WTC11 (cell line): ENCODE results near the gene RDH16.

Experiments
- ATF2 ChIP-seq: sonication (generic); formaldehyde crosslinking; IDR thresholded peaks from 2 replicates; pipeline ENCODE4 v1.8.1; 2022; ENCODE audit warnings: low read depth, missing genetic modification reagents, borderline replicate concordance
- ATF3 ChIP-seq: sonication (generic); formaldehyde crosslinking; conservative IDR thresholded peaks from 2 replicates; pipeline ENCODE4 v1.8.1; 2022; ENCODE audit warnings: mild to moderate bottlenecking, missing genetic modification reagents
- CREM ChIP-seq: sonication (generic); formaldehyde crosslinking; IDR thresholded peaks from 2 replicates; pipeline ENCODE4 v1.8.1; 2022; ENCODE audit warnings: mild to moderate bottlenecking, missing genetic modification reagents, moderate library complexity
- CTCF ChIP-seq: fragments of 200-600 bp; IDR thresholded peaks from 2 replicates; pipeline ENCODE4 v1.8.0; 2022; ENCODE audit warnings: antibody characterized with exemption
- FOXP4 ChIP-seq: sonication (generic); formaldehyde crosslinking; IDR thresholded peaks from 2 replicates; pipeline ENCODE4 v1.8.0; 2022; ENCODE audit warnings: mild to moderate bottlenecking, missing genetic modification reagents
- MYBL2 ChIP-seq: sonication (generic); formaldehyde crosslinking; IDR thresholded peaks from 2 replicates; pipeline ENCODE4 v1.8.1; 2023; ENCODE audit warnings: mild to moderate bottlenecking, moderate library complexity, missing genetic modification reagents
- PRDM15 ChIP-seq: sonication (generic); formaldehyde crosslinking; IDR thresholded peaks from 2 replicates; pipeline ENCODE4 v1.8.0; 2022; ENCODE audit warnings: missing genetic modification reagents
- STAT6 ChIP-seq: sonication (generic); formaldehyde crosslinking; conservative IDR thresholded peaks from 2 replicates; pipeline ENCODE4 v1.8.1; 2023; ENCODE audit warnings: mild to moderate bottlenecking, low read depth, missing genetic modification reagents, moderate library complexity
- TCF7 ChIP-seq: sonication (generic); formaldehyde crosslinking; IDR thresholded peaks from 2 replicates; pipeline ENCODE4 v1.8.0; 2022; ENCODE audit warnings: mild to moderate bottlenecking, low read depth, missing genetic modification reagents, moderate library complexity
- USF1 ChIP-seq: sonication (generic); formaldehyde crosslinking; IDR thresholded peaks from 2 replicates; pipeline ENCODE4 v1.8.0; 2022; ENCODE audit warnings: mild to moderate bottlenecking, missing genetic modification reagents
- USF2 ChIP-seq: sonication (generic); formaldehyde crosslinking; IDR thresholded peaks from 2 replicates; pipeline ENCODE4 v1.8.1; 2023; ENCODE audit warnings: mild to moderate bottlenecking, missing genetic modification reagents, moderate library complexity
- ZNF232 ChIP-seq: sonication (generic); formaldehyde crosslinking; IDR thresholded peaks from 2 replicates; pipeline ENCODE4 v1.8.0; 2022; ENCODE audit warnings: mild to moderate bottlenecking, missing genetic modification reagents
- ZNF263 ChIP-seq: sonication (generic); formaldehyde crosslinking; IDR thresholded peaks from 2 replicates; pipeline ENCODE4 v1.8.1; 2022; ENCODE audit warnings: low read depth, mild to moderate bottlenecking, moderate library complexity, missing genetic modification reagents
- ZNF425 ChIP-seq: fragments of 250-450 bp; sonication (Bioruptor Pico); conservative IDR thresholded peaks from 2 replicates; pipeline ENCODE4 v1.9.0; 2021; ENCODE audit warnings: mild to moderate bottlenecking

- TF ChIP-seq ATF2 (CRISPR knock-in tag) = no peak
- no peak for TF ChIP-seq MYBL2
- no peak for TF ChIP-seq TCF7
- no peak for TF ChIP-seq ZNF232
- no peak for TF ChIP-seq PRDM15 (CRISPR knock-in tag)
- no peak for TF ChIP-seq CTCF
- no peak for TF ChIP-seq ATF3 (CRISPR knock-in tag)
- no peak for TF ChIP-seq CREM (CRISPR knock-in tag)
- no peak for TF ChIP-seq ZNF425 (CRISPR knock-in tag)
- TF ChIP-seq USF1 (CRISPR knock-in tag) = no peak
- no peak for TF ChIP-seq STAT6 (CRISPR knock-in tag)
- TF ChIP-seq ZNF263 (CRISPR knock-in tag) = no peak
- TF ChIP-seq FOXP4 (CRISPR knock-in tag) = no peak
- no peak for TF ChIP-seq USF2 (CRISPR knock-in tag)
Measured at GRCh38 chr12:56927281-56927680, 30.1 kb downstream of the RDH16 start.
